ENCODE data around the gene TRPM2. TPM values are rescaled to one million over a fixed set of nuclear protein-coding genes. Genes with fewer than 3 reads are reported as not detected.

The TRPM2 gene
- total and polyA plus RNA-seq, 2 of the 8 experiments (the other 6 are each of a cell fraction or from before 2014, with no cell fraction given): 0.27 to 0.28 TPM

GRCh38 chr21:44304011-44304616 lies 49.3 kb upstream of the TRPM2 start (continued):
- TF ChIP-seq SUZ12 (IDR thresholded peaks at IDR 0.05; ENCODE audit: low read length) (no peak), POLR2AphosphoS5 (IDR thresholded peaks at IDR 0.05; ENCODE audit: low read depth, low read length) (no peak), EGR1 (IDR thresholded peaks at IDR 0.05; ENCODE audit: borderline replicate concordance, low read depth, low read length) (no peak), FOSL1 (IDR thresholded peaks at IDR 0.05; ENCODE audit: insufficient read depth, low read depth, low read length) (no peak), TBP (IDR thresholded peaks at IDR 0.05; ENCODE audit: low read depth, low read length) (no peak), CBX8 (IDR thresholded peaks at IDR 0.05; ENCODE audit: borderline replicate concordance, low read depth, low read length) (no peak), MAX (IDR thresholded peaks at IDR 0.05) (no peak), KDM4A (IDR thresholded peaks at IDR 0.05; ENCODE audit: low read depth, low read length, severe bottlenecking) (no peak), GABPA (IDR thresholded peaks at IDR 0.05; ENCODE audit: borderline replicate concordance, insufficient read depth, low read length) (no peak)

All from H1 (cell line).